Thyroid gland (tissue), 4 donors: ENCODE measurements around the gene GLT8D2.

Experiments used
- POLR2A ChIP-seq, 2 donors: fragments of 450-650 bp; IDR thresholded peaks; one replicate each; pipeline ENCODE4 v1.6.1; 2017; ENCODE audit warnings: antibody characterized with exemption in 2 of 2, mild to moderate bottlenecking in 2 of 2, moderate library complexity in 1 of 2
- TF ChIP-seq, protein P1 (sequence below), 6 experiments: fragments of 200-600 bp in 3 of 6; fragments of 450-650 bp in 3 of 6; sonication (generic) in 3 of 6; IDR thresholded peaks; one replicate each; pipeline ENCODE4 v1.5.1; 2016 to 2019; ENCODE audit warnings: antibody characterized with exemption in 6 of 6, mild to moderate bottlenecking in 2 of 6, inconsistent platforms in 1 of 6, moderate library complexity in 1 of 6

DNA sequence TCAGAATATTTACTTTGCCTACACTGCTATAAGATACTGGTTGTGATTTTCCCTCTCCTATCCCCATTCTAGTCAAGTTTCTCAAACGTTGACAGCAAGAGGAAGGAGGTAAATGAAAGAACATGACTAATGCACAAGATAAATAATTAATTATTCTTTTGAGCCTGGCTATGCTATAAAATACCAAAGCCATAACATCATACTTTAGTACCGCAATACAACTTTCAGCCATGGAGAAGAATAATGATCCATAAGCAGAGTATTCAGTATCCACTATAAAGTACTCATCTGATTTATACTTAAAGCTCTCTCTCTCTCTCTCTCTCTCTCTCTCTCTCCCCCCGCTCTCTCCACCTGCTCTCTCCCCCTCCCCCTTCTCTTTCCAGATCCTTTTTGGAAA is 43.1 kb downstream of the GLT8D2 start:
- TF ChIP-seq, protein P1, sequence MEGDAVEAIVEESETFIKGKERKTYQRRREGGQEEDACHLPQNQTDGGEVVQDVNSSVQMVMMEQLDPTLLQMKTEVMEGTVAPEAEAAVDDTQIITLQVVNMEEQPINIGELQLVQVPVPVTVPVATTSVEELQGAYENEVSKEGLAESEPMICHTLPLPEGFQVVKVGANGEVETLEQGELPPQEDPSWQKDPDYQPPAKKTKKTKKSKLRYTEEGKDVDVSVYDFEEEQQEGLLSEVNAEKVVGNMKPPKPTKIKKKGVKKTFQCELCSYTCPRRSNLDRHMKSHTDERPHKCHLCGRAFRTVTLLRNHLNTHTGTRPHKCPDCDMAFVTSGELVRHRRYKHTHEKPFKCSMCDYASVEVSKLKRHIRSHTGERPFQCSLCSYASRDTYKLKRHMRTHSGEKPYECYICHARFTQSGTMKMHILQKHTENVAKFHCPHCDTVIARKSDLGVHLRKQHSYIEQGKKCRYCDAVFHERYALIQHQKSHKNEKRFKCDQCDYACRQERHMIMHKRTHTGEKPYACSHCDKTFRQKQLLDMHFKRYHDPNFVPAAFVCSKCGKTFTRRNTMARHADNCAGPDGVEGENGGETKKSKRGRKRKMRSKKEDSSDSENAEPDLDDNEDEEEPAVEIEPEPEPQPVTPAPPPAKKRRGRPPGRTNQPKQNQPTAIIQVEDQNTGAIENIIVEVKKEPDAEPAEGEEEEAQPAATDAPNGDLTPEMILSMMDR (IDR thresholded peaks at IDR 0.05) = no peak
- TF ChIP-seq POLR2A (IDR thresholded peaks at IDR 0.05) = no peak
